Glomerular endothelial cell (primary cell): ENCODE measurements around the gene CDK6. TPM values are rescaled to one million over a fixed set of nuclear protein-coding genes. Genes with fewer than 3 reads are reported as not detected.

Experiments used
- DNase-seq: peaks from one replicate; pipeline ENCODE4 v3.0.0-alpha.2; 2011; ENCODE audit warnings: low read depth, low spot score; ENCODE audit errors: extremely low read depth
- total RNA-seq: library from RNA; depleted of rRNA; stranded (reverse); fragments of >200 nt; gene quantifications from 2 replicates; pipeline ENCODE4 v1.2.3, GENCODE V29; 2015

Gene CDK6
- total RNA-seq, 1 donor from 2014 or later: 108 TPM

GRCh38 chr7:92848441-92848840 is 12.1 kb upstream of the CDK6 start:
- DNase-seq: no peak

DNA sequence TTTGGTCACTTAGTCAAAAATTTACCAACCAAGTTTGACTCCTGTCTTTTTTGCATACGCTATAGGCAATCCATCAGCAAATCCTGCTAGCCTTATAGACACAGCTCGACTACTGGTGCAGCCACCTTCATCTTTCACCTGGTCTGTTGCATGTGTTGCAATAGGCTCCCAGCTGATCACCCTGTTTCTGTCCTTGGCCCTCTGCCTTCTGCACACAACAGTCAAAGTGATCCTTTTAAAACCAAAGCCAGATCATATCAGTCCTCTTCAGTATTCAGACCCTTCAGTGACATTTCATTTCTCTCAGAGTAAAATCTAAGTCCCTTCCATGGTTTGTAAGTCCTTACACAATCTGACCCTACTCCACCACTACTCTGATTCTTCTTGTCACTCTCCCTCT is 10.9 kb upstream of the CDK6 start:
- DNase-seq: no peak

DNA sequence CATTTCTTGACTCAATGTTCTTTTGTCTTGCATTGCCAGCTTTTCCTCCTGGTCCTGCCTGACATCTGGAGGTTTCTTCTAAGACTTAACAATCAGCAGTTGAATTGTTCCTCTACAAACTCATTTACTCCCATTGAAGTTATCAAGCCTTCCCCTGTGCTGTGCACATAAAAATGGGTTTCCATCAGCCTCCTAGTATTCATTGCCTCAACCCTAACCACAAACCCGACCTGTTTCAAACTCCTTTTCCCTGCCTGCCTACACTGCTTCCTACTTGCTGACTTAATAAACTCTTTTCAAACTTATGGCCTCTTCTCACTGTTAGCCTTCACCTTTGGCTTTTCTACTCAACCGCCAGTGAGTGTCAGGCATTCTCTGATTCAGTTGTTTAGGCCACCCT is 9.4 kb upstream of the CDK6 start:
- DNase-seq: no peak

DNA sequence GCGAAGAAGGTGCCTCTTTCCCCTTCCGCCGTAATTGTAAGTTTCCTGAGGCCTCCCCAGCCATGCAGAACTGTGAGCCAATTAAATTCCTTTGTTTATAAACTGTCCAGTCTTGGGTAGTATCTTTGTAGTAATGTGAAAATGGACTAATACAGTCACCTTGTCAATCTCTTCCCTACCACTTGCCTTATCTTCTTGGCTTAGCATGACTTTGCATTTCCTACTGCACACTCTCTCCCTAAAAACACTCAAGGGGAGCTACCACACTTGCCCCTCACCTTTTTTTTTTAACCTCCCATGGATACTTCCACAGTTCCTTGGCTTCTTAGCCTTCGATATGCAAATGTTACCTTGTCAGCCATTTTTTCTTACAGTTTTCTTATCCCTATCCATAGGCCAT is 7.4 kb upstream of the CDK6 start:
- DNase-seq: no peak

DNA sequence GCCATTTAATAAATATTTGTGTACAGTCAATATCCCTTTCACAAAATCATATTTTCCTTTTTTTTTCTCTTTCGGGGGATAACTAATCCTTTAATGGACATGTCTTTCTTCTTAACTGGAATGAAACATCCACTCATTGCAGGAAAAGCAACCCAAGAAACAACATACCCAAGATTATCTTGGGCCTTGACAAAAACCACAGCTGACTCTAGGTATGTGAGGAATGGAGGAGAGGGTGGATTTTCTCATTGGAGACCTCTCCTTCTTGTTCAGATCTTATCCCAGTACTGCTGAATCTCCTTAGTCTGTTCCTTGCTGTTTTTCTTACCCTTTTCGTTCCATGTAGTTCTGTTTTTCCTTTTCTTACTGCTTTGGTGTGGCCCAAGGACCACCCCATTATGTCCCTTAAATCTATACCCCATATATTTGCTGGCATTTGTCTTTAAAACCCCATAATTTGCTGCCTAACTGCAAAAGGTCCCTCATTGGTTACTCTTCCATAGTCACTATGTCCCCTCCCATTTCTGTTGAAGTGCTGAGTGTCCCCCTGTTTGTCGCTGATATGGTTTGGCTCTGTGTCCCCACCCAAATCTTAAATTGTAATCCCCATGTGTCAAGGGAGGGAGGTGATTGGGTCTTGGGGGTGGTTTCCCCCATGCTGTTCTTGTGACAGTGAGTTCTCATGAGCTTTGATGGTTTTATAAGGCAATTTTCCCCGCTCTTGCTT is 6.8 kb upstream of the CDK6 start:
- DNase-seq: no peak

DNA sequence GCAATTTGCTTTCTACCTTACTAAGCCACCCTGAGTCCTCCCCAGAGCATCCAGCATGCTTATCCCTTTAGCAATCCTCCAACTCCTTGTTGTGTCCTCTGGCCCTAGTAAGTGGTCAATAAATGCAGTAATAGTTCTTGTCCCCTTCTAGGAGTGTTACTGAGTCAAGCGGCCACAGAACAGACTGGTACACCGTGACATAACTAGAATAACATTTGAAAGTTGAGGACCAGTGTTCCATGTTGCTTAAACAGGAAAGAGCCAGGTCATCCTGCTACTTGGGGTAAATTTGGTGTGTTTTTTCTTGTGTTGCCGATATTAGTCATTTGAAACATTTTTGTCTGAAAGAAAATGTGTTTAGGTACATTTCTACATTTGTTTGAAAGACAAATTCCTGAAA is 4.8 kb upstream of the CDK6 start:
- no peak for DNase-seq

DNA sequence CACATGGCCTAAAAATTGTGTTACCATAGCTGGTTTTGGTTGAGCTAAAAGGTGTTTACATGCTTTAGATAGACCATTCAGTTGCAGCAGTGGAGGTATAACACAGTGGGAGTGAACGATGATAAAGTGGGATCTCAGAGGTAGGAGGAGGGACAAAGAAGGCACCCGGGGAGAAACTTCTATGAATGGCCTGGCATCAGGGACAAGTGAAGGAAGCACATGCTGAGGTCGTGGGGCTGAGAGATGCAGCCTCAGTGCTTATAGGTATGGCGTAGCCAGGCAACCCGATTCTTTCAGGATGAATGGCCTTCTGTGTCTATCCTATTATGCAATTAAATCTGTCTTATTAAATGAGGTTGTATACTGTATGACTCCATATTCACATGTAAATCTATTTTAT is 3.9 kb upstream of the CDK6 start:
- DNase-seq: no peak

- DNase-seq: no peak
These were observed 3.5 kb upstream of the CDK6 start for GRCh38 chr7:92839901-92840300.

DNA sequence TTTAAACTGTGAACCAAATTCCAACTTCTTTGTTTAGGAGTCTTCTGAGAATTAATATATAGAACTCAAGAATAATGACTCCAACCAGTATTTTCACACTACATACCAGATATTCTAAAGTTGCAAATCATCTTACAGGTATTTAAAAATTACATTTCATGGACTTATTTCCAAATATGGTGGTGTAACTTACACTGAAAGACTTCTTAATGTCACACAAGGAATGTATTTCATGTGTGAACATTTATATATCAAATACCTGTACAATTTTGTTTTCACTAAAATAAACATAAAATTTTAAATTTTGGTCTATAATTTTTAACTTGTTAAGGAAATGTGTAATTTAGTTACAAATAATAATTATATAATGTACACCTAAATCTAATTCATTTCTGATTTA is 2.6 kb upstream of the CDK6 start:
- DNase-seq: no peak

- no peak for DNase-seq
These were observed 802 bp upstream of the CDK6 start for GRCh38 chr7:92837000-92837749.

DNA sequence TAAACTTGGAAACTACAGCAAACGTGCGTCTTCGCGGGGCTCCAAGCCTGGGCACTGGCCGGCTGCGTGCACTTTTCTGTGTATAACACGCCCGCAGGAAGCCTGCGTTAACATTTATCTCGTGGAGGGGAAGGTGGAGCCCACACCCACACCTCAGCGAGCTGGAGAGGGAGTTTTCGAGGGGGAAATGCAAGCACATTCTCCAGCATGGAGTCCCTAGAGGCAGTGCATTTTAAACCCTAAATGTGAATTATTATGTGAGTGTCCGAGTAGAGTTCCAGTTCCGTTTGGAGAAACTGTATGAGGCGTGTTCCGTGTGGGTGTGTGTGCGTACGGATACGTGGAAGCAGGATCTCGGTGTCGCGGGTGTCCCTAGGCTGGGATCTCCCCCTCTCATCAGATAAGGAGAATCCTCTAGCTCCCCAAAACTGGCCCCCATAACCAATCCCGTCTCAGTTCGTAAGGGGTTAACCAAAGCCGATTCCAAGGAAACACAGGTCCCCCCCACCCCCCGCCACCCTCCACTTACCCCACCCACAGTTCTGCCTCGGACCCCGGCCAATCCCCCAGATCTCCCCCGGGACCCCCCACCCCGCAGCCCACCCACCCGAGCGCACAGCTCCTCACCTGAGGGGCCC is 403 bp downstream of the CDK6 start:
- no peak for DNase-seq

DNA sequence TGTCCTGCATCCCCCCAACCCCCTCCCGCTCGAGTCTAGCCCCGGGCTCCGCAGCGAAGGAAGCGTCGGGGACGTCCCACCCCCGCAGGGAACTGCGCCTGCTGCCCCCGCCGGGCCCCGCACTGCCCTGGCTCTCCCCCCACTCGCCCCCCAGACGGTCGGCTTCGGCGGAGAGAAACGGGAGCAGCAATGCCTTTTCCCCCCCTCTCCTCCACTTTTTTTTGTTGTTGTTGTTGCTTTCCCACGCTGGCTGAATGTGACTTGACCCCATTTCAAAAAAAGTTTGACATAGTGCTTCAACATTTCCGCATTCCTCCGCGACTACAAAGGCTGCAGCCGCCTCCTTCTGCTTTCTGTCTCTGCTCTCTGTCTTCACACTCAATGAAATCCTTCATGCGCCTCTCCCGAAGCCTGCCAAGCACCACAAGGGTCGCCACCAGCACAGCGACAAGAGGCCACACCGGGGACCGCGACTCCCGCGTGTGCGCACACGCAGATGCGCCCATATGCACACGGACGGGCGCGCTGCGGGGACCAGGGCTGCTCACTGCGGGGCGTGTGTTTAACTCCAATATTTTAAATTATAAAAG is 1.0 kb downstream of the CDK6 start:
- no peak for DNase-seq

DNA sequence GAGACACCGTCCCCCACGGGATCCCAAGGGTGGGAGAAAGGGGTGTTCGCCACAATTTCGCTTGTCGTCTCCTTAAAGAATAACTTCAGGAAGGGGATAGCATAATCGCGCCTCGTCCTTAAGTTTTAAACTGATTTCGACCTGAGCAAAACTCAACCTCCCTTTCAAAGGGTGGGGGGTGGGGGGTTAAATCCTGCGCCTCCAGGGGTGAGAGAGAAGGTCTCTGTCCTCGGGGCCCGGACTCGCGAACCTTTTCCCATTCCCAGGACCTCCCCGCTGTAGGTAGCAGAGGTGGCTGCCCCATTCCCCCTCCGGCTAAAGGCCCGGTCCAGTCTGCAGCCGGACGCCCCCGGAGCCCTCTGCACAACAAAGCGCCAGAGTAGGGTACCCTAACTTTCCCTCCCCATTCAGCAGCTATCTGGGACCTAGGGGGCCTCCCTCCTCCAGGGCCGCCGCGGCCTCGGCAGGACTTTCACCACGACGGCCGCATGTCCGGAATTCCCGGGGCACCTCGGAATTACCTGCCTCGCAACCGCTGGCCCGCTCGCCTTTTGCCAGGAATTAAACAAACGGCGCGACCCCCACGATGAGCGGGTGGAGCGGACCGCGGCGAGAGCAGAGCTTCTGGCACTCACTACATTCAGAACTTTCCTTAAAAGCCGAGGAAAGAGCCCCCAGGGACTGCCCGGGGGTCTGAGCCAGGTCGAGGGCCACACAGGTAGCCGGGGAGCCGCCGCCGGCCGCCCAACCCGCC is 1.7 kb downstream of the CDK6 start:
- no peak for DNase-seq

DNA sequence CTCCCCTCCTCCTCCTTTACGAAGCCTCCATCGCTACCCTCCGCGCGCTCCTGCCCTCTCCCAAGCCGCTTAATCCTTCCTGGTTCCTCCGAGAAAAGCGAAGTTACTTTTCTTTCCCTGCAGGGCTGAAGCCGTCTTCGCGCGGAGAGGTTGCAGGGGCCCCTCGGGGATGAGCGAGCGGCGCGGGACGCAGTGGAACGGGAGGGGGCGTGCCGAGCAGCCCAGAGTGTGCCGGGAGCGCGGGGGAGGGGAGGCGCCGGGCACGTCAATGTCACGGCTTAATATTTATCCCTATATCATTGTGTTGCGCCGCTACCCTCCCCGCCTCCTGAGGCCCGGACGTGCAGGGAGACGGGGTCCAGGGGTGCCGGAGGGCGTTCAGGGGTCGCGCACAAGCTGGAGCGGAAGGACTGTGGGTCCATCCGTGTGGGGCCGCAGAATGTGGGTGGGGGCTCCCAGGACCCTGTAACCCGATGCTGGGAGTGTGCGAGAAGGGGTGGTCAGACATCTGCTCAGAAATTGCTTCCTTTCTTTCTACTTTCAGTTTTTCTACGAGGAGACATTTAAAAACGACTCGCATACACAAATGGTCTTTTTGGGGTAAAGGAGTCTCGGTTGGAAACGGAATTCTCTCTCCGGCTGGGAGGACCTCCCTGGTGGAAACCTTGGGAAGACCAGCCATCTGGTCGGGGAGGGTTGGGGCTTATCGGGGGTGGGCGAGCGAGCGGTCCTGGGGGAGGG is 2.4 kb downstream of the CDK6 start:
- DNase-seq: no peak

GRCh38 chr7:92833024-92833765 is 3.2 kb downstream of the CDK6 start:
- DNase-seq: no peak

GRCh38 chr7:92832534-92833023 is 3.8 kb downstream of the CDK6 start:
- DNase-seq: no peak

DNA sequence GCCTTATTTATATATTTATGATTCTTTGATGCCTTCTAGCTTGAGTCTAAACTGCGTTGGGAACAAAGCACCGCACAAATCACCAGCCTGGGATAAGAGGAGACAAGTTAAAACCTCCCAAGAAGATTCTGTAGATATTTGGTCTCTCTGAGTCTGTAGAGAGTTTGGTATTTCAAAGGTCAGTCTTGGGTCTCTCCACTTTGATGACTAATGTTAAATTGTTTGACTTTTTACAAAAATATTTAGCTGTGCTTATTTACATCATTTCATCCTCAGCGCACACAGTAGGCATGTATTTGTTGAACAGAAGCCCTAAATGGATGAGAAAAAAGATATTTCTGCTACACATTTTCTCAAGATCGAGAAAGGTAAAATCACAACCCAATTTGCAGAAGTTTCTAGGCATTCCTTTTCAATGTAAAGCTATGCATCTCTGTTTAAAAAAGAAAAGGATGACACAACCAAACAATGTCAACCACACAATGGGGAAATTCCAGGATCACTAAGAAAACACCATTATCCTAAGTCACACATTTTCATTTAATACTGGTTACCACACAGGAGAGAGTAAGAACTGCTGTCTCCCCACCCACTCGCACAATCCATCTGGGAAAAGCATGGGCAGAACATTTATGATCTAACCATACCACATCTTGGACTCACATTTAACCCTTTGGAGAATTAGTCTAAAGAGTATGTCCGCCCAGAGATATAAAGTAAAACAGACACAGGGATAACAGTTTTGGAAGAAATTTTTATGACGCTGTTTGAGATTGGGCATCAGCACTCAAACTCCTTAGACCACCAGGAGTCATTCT is 4.4 kb downstream of the CDK6 start:
- no peak for DNase-seq

DNA sequence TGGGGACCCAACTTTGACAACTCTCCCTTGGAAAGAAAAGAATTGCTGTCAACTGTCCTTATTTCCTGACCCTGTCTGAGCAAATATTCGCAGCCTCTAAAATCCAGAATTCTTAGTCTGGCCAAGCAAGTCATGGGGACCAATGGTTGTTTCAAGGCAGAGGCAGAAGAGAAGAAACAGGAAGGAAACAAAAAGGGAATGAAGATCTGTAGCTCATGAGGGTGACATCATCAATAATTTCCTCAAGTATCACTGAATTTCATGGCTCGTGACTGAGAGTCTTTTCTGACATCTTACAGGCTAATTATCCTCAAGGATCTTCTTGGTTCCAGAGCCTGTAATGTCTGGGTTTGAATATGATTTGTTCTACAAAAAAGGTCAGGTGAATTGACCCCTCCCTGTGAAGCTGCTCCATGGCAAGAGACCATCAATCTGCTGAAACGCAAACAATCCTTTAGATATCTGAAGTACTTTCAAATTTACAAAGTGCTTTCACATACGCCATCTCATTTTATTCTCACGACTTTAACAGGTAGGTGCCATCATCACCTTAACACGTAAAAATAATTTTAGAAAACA is 5.8 kb downstream of the CDK6 start:
- DNase-seq: no peak
